OCI-LY3 (cell line): ENCODE measurements around the gene SAMD14.

Experiments
- EZH2phosphoT487 ChIP-seq: fragments of 200-600 bp; shearing (Covaris generic); IDR thresholded peaks from 2 replicates; pipeline ENCODE4 v1.6.1; 2018; ENCODE audit warnings: antibody characterized with exemption, mixed run types, low read depth
- TF ChIP-seq, protein P1 (sequence below): fragments of 200-600, 300-600 bp; sonication (generic); IDR thresholded peaks from 2 replicates; pipeline ENCODE4 v1.5.1; 2014; ENCODE audit warnings: antibody characterized with exemption, low read length, low read depth

DNA sequence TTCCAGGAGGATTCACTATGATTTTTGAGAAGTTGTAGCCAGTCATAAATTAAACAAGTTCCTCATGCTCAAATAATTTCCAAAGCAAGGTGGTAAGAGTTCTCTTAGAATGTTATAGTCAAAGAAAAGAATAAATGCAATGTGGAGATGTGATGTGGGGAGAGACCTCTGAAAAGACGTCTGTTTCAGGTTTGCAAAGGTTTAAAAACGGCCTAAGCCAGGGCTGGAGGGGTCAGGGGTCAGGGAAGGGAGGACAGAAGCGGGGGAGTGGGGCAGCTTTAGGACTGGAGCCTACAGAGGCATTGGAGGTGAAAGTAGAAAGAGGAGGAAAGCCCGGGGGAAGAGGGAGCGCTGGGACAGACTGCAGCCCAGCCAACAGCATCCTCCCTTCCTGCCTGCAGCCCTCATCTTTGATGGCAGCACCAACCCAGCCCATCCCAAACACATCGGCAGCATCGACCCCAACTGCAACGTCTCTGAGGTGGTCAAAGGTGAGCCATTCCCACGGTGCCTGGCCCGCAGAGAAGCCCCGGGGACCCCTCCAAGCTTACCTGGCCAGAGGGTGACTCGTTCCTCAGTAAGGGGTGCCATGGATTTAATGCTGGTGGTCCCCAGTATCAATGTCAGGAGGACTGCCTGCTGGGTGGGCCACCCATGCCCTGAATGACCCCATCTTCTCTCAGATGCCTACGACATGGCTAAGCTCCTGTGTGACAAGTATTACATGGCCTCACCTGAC lies 23.4 kb downstream of the SAMD14 start:
- TF ChIP-seq, protein P1, sequence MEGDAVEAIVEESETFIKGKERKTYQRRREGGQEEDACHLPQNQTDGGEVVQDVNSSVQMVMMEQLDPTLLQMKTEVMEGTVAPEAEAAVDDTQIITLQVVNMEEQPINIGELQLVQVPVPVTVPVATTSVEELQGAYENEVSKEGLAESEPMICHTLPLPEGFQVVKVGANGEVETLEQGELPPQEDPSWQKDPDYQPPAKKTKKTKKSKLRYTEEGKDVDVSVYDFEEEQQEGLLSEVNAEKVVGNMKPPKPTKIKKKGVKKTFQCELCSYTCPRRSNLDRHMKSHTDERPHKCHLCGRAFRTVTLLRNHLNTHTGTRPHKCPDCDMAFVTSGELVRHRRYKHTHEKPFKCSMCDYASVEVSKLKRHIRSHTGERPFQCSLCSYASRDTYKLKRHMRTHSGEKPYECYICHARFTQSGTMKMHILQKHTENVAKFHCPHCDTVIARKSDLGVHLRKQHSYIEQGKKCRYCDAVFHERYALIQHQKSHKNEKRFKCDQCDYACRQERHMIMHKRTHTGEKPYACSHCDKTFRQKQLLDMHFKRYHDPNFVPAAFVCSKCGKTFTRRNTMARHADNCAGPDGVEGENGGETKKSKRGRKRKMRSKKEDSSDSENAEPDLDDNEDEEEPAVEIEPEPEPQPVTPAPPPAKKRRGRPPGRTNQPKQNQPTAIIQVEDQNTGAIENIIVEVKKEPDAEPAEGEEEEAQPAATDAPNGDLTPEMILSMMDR, result no peak
- TF ChIP-seq EZH2phosphoT487, result no peak
